Measurements from ENCODE around the gene TCAP. TPM values are rescaled to one million over a fixed set of nuclear protein-coding genes. Genes with fewer than 3 reads are reported as not detected.

Gene TCAP
- total and polyA plus RNA-seq, 10 of the 15 experiments (the other 5 are each of a cell fraction or from before 2014, with no cell fraction given) = 0.17 to 1.0 (median 0.36) TPM; not detected in 3

- TF ChIP-seq NKRF (conservative IDR thresholded peaks at IDR 0.05) = no peak
- TF ChIP-seq, protein P1, sequence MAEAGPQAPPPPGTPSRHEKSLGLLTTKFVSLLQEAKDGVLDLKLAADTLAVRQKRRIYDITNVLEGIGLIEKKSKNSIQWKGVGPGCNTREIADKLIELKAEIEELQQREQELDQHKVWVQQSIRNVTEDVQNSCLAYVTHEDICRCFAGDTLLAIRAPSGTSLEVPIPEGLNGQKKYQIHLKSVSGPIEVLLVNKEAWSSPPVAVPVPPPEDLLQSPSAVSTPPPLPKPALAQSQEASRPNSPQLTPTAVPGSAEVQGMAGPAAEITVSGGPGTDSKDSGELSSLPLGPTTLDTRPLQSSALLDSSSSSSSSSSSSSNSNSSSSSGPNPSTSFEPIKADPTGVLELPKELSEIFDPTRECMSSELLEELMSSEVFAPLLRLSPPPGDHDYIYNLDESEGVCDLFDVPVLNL (IDR thresholded peaks at IDR 0.05; ENCODE audit: low read depth, low read length) = no peak
- no peak for TF ChIP-seq SREBF2 (IDR thresholded peaks at IDR 0.05; ENCODE audit: low read length)
These were observed 23.8 kb downstream of the TCAP start (continued) for GRCh38 chr17:39688945-39689344.

- intact Hi-C loops (cut with micrococcal nuclease; ENCODE audit: unreplicated experiment) (no loop called here), in situ Hi-C loops (cut with MboI) (no loop called here)
- Histone ChIP-seq H3K9ac (ENCODE audit: control insufficient read depth, insufficient read depth, low read length) (no peak overlapping the region), H4K20me1 (ENCODE audit: control insufficient read depth, insufficient read depth) (no peaks in the 10 kb centered on the region), H3K9me3 (replicated peaks; ENCODE audit: control insufficient read depth, insufficient read depth, low read length) (no peaks in the 10 kb centered on the region), H3K27me3 (replicated peaks in 1 of 2; ENCODE audit: control insufficient read depth in 2 of 2, insufficient read depth in 2 of 2, low read length in 1 of 2) (no peaks in the 10 kb centered on the region), H3K4me3 (no peak overlapping the region), H3K4me1 (ENCODE audit: control insufficient read depth, insufficient read depth, low read length) (no peaks in the 10 kb centered on the region), H3K4me2 (ENCODE audit: control insufficient read depth, insufficient read depth) (no peak overlapping the region), H3K79me2 (ENCODE audit: control insufficient read depth, insufficient read depth, low read length) (no peaks in the 10 kb centered on the region), H2AFZ (ENCODE audit: control insufficient read depth, low read depth, low read length) (no peak overlapping the region), H3K27ac (ENCODE audit: control insufficient read depth, insufficient read depth) (no peak overlapping the region), H3K36me3 (ENCODE audit: control insufficient read depth in 2 of 2, insufficient read depth in 2 of 2, low read length in 1 of 2) (no peaks in the 10 kb centered on the region)
- WGBS (ENCODE audit: insufficient coverage, insufficient replicate concordance, low lambda C conversion rate, missing lambda C conversion rate) = 26% methylated on average over 5 of the region's 5 CpGs
- DNase-seq (ENCODE audit: low read depth, low spot score) (no peak), ATAC-seq (no peak), FAIRE-seq (no peak)
- POLR2A ChIA-PET = no interaction called here
- SMC1A ChIA-PET (ENCODE audit: uncharacterized antibody, unreplicated experiment) = interaction anchor here (1.2 kb wide), 1 partner anchor 12 kb away, joined by 3 read pairs; no protein-coding TSS in a partner anchor
- RAD21 ChIA-PET (ENCODE audit: unreplicated experiment) = no interaction called here
- CTCF ChIA-PET = interaction anchor here (1.1 kb wide), 2 partner anchors 9 to 147 kb away, joined by 3 read pairs; no protein-coding TSS in a partner anchor
- no TSS peak for BruUV-seq (replicated peaks)
- TF ChIP-seq YY1 (IDR thresholded peaks at IDR 0.05; ENCODE audit: low read depth, low read length) (no peak), KAT2A (conservative IDR thresholded peaks at IDR 0.05; ENCODE audit: control insufficient read depth, low read depth, low read length) (no peak), ATF7 (IDR thresholded peaks at IDR 0.05; ENCODE audit: low read depth) (no peak), TCF3 (IDR thresholded peaks at IDR 0.05; ENCODE audit: borderline replicate concordance, insufficient read depth, low read depth, low read length) (no peak), HDAC2 (IDR thresholded peaks at IDR 0.05) (no peak), SP1 (IDR thresholded peaks at IDR 0.05; ENCODE audit: low read depth, low read length) (no peak), ESRRA (IDR thresholded peaks at IDR 0.05; ENCODE audit: low read length) (no peak), PAX8 (IDR thresholded peaks at IDR 0.05) (no peak), ZNF217 (IDR thresholded peaks at IDR 0.05) (no peak), SMAD1 (IDR thresholded peaks at IDR 0.05; ENCODE audit: low read depth, partially characterized antibody) (no peak), SREBF2 (IDR thresholded peaks at IDR 0.05; ENCODE audit: low read length) (no peak), TCF7 (IDR thresholded peaks at IDR 0.05; ENCODE audit: borderline replicate concordance) (no peak), CREB1 (IDR thresholded peaks at IDR 0.05; ENCODE audit: low read depth) (no peak)
- TF ChIP-seq, protein P2, sequence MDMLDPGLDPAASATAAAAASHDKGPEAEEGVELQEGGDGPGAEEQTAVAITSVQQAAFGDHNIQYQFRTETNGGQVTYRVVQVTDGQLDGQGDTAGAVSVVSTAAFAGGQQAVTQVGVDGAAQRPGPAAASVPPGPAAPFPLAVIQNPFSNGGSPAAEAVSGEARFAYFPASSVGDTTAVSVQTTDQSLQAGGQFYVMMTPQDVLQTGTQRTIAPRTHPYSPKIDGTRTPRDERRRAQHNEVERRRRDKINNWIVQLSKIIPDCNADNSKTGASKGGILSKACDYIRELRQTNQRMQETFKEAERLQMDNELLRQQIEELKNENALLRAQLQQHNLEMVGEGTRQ (IDR thresholded peaks at IDR 0.05; ENCODE audit: borderline replicate concordance, low read depth, low read length) = no peak
These were observed 29.4 kb downstream of the TCAP start for GRCh38 chr17:39694593-39694992.
